PC-9 (cell line): ENCODE results near the gene MRPL55. TPM values are rescaled to one million over a fixed set of nuclear protein-coding genes. Genes with fewer than 3 reads are reported as not detected.

Source experiments
- BruUV-seq: library from RNA; stranded (reverse); fragments of 400-500 nt; replicated peaks from 2 replicates; lab custom pipeline; 2021; lab: Mats Ljungman, UMichigan
- CTCF ChIA-PET: fragments of 300-600 bp; sonication (Branson Sonifier 250); formaldehyde crosslinking; loops from one replicate; lab custom pipeline; 2022; ENCODE audit warnings: antibody characterized with exemption; lab: Charles Lee
- POLR2A ChIA-PET: fragments of 300-600 bp; sonication (Branson Sonifier 250); formaldehyde crosslinking; loops from one replicate; lab custom pipeline; 2022; ENCODE audit warnings: antibody characterized with exemption; ENCODE audit not compliant: unreplicated experiment; lab: Charles Lee
- DNase-seq, 2 experiments: peaks; one replicate each; pipeline versions ENCODE4 v3.0.0 to v3.0.0-alpha.2; 2015 to 2022; ENCODE audit warnings: mixed read lengths in 1 of 2
- H2AFZ ChIP-seq: fragments of 200-600 bp; sonication (generic); 2 replicates; pipeline ENCODE4 v1.8.1; 2017; ENCODE audit warnings: antibody characterized with exemption
- H3F3A ChIP-seq: fragments of 200-600 bp; sonication (generic); 2 replicates; pipeline ENCODE4 v1.8.1; 2017; ENCODE audit warnings: antibody characterized with exemption, mild to moderate bottlenecking, low read depth; ENCODE audit not compliant: insufficient read depth
- H3K27ac ChIP-seq: fragments of 200-600 bp; sonication (generic); 2 replicates; pipeline ENCODE4 v1.6.1; 2016; ENCODE audit warnings: mixed run types
- H3K27me3 ChIP-seq: fragments of 200-600 bp; sonication (generic); 2 replicates; pipeline ENCODE4 v1.6.1; 2016; ENCODE audit warnings: low read depth, mixed run types; ENCODE audit not compliant: insufficient read depth
- H3K36me3 ChIP-seq: fragments of 200-600 bp; sonication (generic); 2 replicates; pipeline ENCODE4 v1.6.1; 2016; ENCODE audit warnings: low read depth, mixed run types
- H3K4me1 ChIP-seq: fragments of 200-600 bp; sonication (generic); replicated peaks from 2 replicates; pipeline ENCODE4 v1.6.1; 2016; ENCODE audit warnings: mixed run types; ENCODE audit not compliant: insufficient read depth
- H3K4me2 ChIP-seq: fragments of 200-600 bp; sonication (generic); 2 replicates; pipeline ENCODE4 v1.6.1; 2017; ENCODE audit warnings: mixed run types
- H3K4me3 ChIP-seq: fragments of 200-600 bp; sonication (generic); 2 replicates; pipeline ENCODE4 v1.6.1; 2016; ENCODE audit warnings: mixed run types
- H3K79me2 ChIP-seq: fragments of 200-600 bp; sonication (generic); 2 replicates; pipeline ENCODE4 v1.6.1; 2017; ENCODE audit warnings: low read depth, mixed run types
- H3K9me2 ChIP-seq: fragments of 200-600 bp; sonication (generic); 2 replicates; pipeline ENCODE4 v1.8.1; 2017; ENCODE audit warnings: mild to moderate bottlenecking; ENCODE audit not compliant: insufficient read depth
- H3K9me3 ChIP-seq: fragments of 200-600 bp; sonication (generic); 2 replicates; pipeline ENCODE4 v1.8.1; 2016; ENCODE audit warnings: low read depth; ENCODE audit not compliant: insufficient read depth
- H4K20me1 ChIP-seq: fragments of 200-600 bp; sonication (generic); 2 replicates; pipeline ENCODE4 v1.8.1; 2017; ENCODE audit not compliant: insufficient read depth
- EZH2 ChIP-seq: fragments of 200-600 bp; sonication (generic); IDR thresholded peaks from 2 replicates; pipeline ENCODE4 v1.8.0; 2017; ENCODE audit warnings: antibody characterized with exemption, low read depth
- intact Hi-C: fragments of 100-400 bp; cut with micrococcal nuclease; formaldehyde crosslinking; loops from one replicate; pipeline ENCODE4 v1.10.0; 2022; ENCODE audit not compliant: unreplicated experiment
- total RNA-seq: library from RNA; stranded (reverse); gene quantifications from 2 replicates; pipeline ENCODE4 v1.2.3, GENCODE V29; 2021
- TF ChIP-seq, protein P1 (sequence below): fragments of 200-600 bp; sonication (generic); conservative IDR thresholded peaks from 2 replicates; pipeline ENCODE4 v1.6.1; 2017; ENCODE audit warnings: mixed run types, antibody characterized with exemption, mild to moderate bottlenecking, moderate library complexity

MRPL55 gene
- total RNA-seq, 1 experiment from 2014 or later, result 81.0 TPM

DNA sequence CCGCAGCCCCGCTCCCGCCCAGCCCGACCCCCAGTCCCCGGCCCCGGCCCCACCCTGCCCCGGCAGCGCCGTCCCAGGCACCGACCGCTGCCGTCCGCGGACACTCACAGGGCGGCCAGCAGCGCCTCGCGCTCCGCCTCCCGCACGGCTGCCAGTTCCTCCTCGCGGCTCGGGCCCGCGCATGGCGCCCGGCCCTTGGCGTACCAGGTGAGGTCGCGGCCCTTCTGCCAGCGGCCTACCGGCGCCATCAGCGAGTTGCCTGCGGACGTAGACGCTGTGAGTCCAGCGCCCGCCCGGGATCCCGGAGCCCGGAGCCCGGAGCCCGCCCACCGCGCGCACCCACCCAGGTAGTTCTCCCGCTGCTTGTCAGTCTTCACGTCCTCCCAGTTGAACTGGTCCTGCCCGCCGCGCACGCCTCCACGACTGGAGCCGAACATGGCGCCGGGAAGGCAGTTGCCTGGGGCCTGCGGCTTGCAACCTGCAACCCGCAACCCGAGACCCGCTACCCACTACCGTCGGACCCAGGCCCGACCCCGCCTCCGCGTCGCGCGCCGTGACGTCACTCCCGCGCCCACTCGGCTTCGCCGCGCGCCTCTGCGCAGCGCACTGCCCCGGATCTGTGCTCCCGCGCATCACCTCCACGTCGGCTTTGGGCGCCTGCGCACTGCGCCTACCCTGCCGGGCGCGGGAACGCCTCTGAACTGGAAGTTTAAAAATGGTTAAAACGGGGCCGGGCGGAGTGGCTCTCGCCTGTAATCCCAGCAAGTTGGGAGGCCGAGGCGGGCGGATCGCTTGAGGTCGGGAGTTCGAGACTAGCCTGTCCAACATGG lies 6.1 kb downstream of the MRPL55 start, which contains the start of gene C1orf35:
Gene C1orf35 (minus strand): TSS at position 535 of the 830 bp plus-strand sequence. CDS start 98 bp downstream, at position 437.
- peak within 1 kb of the TSS; percentile 93 for H2AFZ ChIP-seq
- peaks cover 25% of the 10 kb centered on the region for H4K20me1 ChIP-seq
- H3K27ac ChIP-seq, result no peak within 1 kb of the TSS
- H3F3A ChIP-seq, result peaks cover 47% of the 10 kb centered on the region
- H3K79me2 ChIP-seq, result peaks cover 9% of the 10 kb centered on the region
- CTCF ChIA-PET, result no interaction called here
- H3K4me1 ChIP-seq, result peaks cover 9% of the 10 kb centered on the region
- intact Hi-C loops, result loop anchor here (1.0 to 2.0 kb wide), 2 partner anchors 28 to 98 kb away; no protein-coding TSS in a partner anchor
- peaks cover 8% of the 10 kb centered on the region; the same call in 1 of the 2 replicates for H3K36me3 ChIP-seq
- TF ChIP-seq, protein P1, sequence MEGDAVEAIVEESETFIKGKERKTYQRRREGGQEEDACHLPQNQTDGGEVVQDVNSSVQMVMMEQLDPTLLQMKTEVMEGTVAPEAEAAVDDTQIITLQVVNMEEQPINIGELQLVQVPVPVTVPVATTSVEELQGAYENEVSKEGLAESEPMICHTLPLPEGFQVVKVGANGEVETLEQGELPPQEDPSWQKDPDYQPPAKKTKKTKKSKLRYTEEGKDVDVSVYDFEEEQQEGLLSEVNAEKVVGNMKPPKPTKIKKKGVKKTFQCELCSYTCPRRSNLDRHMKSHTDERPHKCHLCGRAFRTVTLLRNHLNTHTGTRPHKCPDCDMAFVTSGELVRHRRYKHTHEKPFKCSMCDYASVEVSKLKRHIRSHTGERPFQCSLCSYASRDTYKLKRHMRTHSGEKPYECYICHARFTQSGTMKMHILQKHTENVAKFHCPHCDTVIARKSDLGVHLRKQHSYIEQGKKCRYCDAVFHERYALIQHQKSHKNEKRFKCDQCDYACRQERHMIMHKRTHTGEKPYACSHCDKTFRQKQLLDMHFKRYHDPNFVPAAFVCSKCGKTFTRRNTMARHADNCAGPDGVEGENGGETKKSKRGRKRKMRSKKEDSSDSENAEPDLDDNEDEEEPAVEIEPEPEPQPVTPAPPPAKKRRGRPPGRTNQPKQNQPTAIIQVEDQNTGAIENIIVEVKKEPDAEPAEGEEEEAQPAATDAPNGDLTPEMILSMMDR, result no peak
- no peak for TF ChIP-seq EZH2
- POLR2A ChIA-PET, result no interaction called here
- no peaks in the 10 kb centered on the region for H3K9me3 ChIP-seq
- peak within 1 kb of the TSS; percentile 85 for H3K4me3 ChIP-seq
- no peaks in the 10 kb centered on the region for H3K9me2 ChIP-seq
- TSS peak; percentile 1 for BruUV-seq
- H3K27me3 ChIP-seq, result no peaks in the 10 kb centered on the region
- peak; percentile 79 to 95 for DNase-seq
- H3K4me2 ChIP-seq, result peak within 1 kb of the TSS; percentile 45

DNA sequence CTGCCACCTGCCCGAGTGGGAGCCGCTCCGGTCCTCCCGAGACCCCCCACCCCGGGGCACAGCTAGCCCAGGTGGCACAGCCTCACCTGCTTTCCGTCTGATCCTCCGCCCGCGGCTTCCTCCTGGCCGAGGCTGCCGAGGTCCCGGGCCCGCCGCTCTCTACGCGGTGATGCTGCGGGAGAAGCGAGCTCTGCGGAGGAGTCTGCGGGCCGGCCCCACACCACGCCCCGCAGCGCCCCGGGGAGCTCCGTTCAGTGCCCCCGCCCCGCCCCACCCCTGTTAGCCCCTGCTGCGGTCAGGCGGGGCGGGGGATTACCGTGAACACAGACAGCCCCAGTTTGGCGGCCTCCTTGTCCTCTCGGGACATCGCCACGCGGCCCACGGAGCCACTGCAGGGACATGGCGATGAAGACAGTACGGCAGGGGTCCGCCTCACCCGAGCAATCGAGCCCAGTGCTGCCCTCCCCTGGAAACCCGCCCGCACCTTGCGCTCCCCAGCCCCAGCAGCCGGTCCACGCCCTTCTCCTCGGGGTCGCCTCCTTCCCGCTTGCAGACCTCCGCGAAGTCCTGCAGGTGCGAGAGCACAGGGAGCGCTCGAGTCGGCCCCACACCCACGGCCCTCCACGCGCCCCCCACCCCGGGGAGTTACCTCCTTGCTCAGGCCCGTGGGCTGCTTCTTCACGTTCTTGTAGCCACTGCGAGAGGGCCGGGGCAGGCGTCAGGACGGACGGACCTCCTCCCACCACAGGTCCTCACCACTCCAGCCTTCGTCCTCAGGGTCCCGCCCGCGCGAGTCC lies 6.9 kb downstream of the MRPL55 start:
- Histone ChIP-seq H3K4me3 (peak overlapping the region; percentile 85), H3K27me3 (no peaks in the 10 kb centered on the region), H3K79me2 (peaks cover 9% of the 10 kb centered on the region), H3K9me3 (no peaks in the 10 kb centered on the region), H3K36me3 (peaks cover 8% of the 10 kb centered on the region; the same call in 1 of the 2 replicates), H3K27ac (no peak overlapping the region), H3K9me2 (no peaks in the 10 kb centered on the region), H3K4me2 (peak overlapping the region; percentile 45), H3K4me1 (peaks cover 8% of the 10 kb centered on the region; the same call in 1 of the 2 replicates), H4K20me1 (peaks cover 33% of the 10 kb centered on the region), H2AFZ (peak overlapping the region; percentile 93; the same call in 1 of the 2 replicates), H3F3A (peaks cover 55% of the 10 kb centered on the region)
- BruUV-seq, result no TSS peak
- ChIA-PET CTCF (no interaction called here), POLR2A (interaction anchor here (0.5 kb wide), 1 partner anchor 20 kb away, joined by 3 read pairs; no protein-coding TSS in a partner anchor)
- DNase-seq, result peak in 1 of 2 experiments; percentile 74
- intact Hi-C loops, result loop anchor here (2.0 kb wide), 1 partner anchor 97 kb away; no protein-coding TSS in a partner anchor
- TF ChIP-seq, protein P1, result no peak; the same call in 1 of the 2 replicates
- no peak for TF ChIP-seq EZH2

DNA sequence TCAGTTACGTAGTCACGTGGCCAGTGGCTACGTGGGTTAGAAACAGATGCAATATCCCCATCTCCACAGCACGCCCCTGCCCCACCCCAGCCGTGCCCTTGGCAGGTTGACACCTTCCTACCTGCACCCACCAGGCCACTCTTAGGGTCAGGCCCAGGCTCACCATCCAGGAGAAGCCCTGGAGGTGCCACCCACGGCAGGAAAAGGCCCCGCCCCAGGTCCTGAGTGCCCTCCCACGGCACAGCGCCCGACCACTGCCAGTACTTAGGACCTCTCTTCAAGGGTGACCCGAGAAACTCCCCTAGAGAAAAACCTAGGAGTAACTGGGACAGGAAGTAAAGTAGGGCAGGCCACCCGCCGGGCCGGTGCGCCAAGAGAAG lies 7.5 kb downstream of the MRPL55 start:
- Histone ChIP-seq H3K4me3 (peak overlapping the region; percentile 85), H3K27ac (no peak overlapping the region), H3K9me2 (no peaks in the 10 kb centered on the region), H3K27me3 (no peaks in the 10 kb centered on the region), H3K9me3 (no peaks in the 10 kb centered on the region), H3F3A (peaks cover 55% of the 10 kb centered on the region), H3K4me2 (peak overlapping the region; percentile 45), H3K79me2 (peaks cover 15% of the 10 kb centered on the region), H3K4me1 (peaks cover 8% of the 10 kb centered on the region; the same call in 1 of the 2 replicates), H3K36me3 (peaks cover 4% of the 10 kb centered on the region; the same call in 1 of the 2 replicates), H2AFZ (no peak overlapping the region), H4K20me1 (peaks cover 39% of the 10 kb centered on the region)
- ChIA-PET POLR2A (no interaction called here), CTCF (no interaction called here)
- TF ChIP-seq EZH2, result no peak
- TF ChIP-seq, protein P1, result no peak
- DNase-seq, result peak in 1 of 2 experiments; percentile 29
- intact Hi-C loops, result no loop called here
- no TSS peak for BruUV-seq
